Upper lobe of left lung (tissue), 4 donors: ENCODE results near the gene PRM2.

Experiments
- CTCF ChIP-seq, 6 experiments: fragments of 450-650 bp in 4 of 6; fragments of 200-600 bp in 2 of 6; sonication (generic) in 2 of 6; IDR thresholded peaks; one replicate each; pipeline ENCODE4 v1.5.1; 2016 to 2019; ENCODE audit warnings: antibody characterized with exemption in 6 of 6
- POLR2A ChIP-seq, 4 donors: fragments of 450-650 bp; IDR thresholded peaks; one replicate each; pipeline ENCODE4 v1.5.1; 2016 to 2017; ENCODE audit warnings: antibody characterized with exemption in 4 of 4, mild to moderate bottlenecking in 2 of 4

- TF ChIP-seq CTCF (IDR thresholded peaks at IDR 0.05) (no peak), POLR2A (IDR thresholded peaks at IDR 0.05) (no peak)
Observed at GRCh38 chr16:11296706-11297491, 20.6 kb upstream of the PRM2 start.
